ENCODE measurements around the gene SPATS2L. TPM values are rescaled to one million over a fixed set of nuclear protein-coding genes. Genes with fewer than 3 reads are reported as not detected.
A peak's percentile ranks its signal among the peaks of the same experiment; 100 is the strongest.

Gene SPATS2L
- polyA plus RNA-seq, 2 of the 4 experiments (the other 2 are of a cell fraction): 85.2 to 202 TPM

GRCh38 chr2:200411831-200412230, 105.3 kb downstream of the SPATS2L start:
- Histone ChIP-seq H3K4me2 (peak overlapping the region; percentile 15; the same call in 1 of the 3 replicates), H3K4me3 (no peak overlapping the region), H3K9me3 (no peaks in the 10 kb centered on the region), H3K27ac (peak overlapping the region in 1 of 2 experiments; percentile 55; a peak in 3 of 6 replicates), H3K4me1 (peaks cover 54% of the 10 kb centered on the region)
- CTCF ChIA-PET: interaction anchor here (0.7 kb wide), 1 partner anchor 59 kb away, joined by 3 read pairs; no protein-coding TSS in a partner anchor
- TF ChIP-seq POLR2A (IDR thresholded peaks at IDR 0.05; ENCODE audit: low read length): no peak
- TF ChIP-seq FOSB (CRISPR knock-in tag; IDR thresholded peaks at IDR 0.05): no peak
- no peak for TF ChIP-seq ATOH8 (CRISPR knock-in tag; IDR thresholded peaks at IDR 0.05; ENCODE audit: low read depth)
- TF ChIP-seq HOXA7 (CRISPR knock-in tag; IDR thresholded peaks at IDR 0.05): no peak
- TF ChIP-seq EHF (CRISPR knock-in tag; IDR thresholded peaks at IDR 0.05): no peak
- no peak for TF ChIP-seq PBX3 (IDR thresholded peaks at IDR 0.05)
- no peak for TF ChIP-seq NFE2L2 (conservative IDR thresholded peaks at IDR 0.05; ENCODE audit: low read length)
- TF ChIP-seq ZC3H11A (IDR thresholded peaks at IDR 0.05): no peak
- TF ChIP-seq CBX2 (IDR thresholded peaks at IDR 0.05; ENCODE audit: borderline replicate concordance, low read depth): no peak
- no peak for TF ChIP-seq USF2 (IDR thresholded peaks at IDR 0.05)
- no peak for TF ChIP-seq MAZ (IDR thresholded peaks at IDR 0.05; ENCODE audit: borderline replicate concordance, low read depth, low read length)
- ATAC-seq (no peak), FAIRE-seq (no peak), DNase-seq (ENCODE audit: low read depth in 1 of 2, low spot score in 1 of 2) (peak in 1 of 2 experiments; percentile 26)
- POLR2A ChIA-PET: no interaction called here

GRCh38 chr2:200414367-200414766, 107.9 kb downstream of the SPATS2L start:
- FAIRE-seq (no peak), DNase-seq (ENCODE audit: low read depth in 1 of 2, low spot score in 1 of 2) (no peak), ATAC-seq (no peak)
- WGBS (ENCODE audit: missing lambda C conversion rate): 90% methylated on average over 5 of the region's 5 CpGs
- H3K9me3 ChIP-seq: no peaks in the 10 kb centered on the region
- H3K27ac ChIP-seq: no peak overlapping the region
- no peak overlapping the region for H3K4me2 ChIP-seq
- peaks cover 30% of the 10 kb centered on the region for H3K4me1 ChIP-seq
- ChIA-PET POLR2A (interaction anchor here (0.5 kb wide), 1 partner anchor 108 kb away, joined by 3 read pairs; no protein-coding TSS in a partner anchor), CTCF (interaction anchor here (1.1 to 2.5 kb wide), 2 partner anchors 56 to 441 kb away, joined by 3 to 10 read pairs; no protein-coding TSS in a partner anchor)
- H3K4me3 ChIP-seq: no peak overlapping the region
- TF ChIP-seq POLR2AphosphoS2 (conservative IDR thresholded peaks at IDR 0.05; ENCODE audit: low read length) (no peak), JUN (IDR thresholded peaks at IDR 0.05) (no peak), CHD4 (IDR thresholded peaks at IDR 0.05; ENCODE audit: borderline replicate concordance) (no peak), HMGXB4 (CRISPR knock-in tag; IDR thresholded peaks at IDR 0.05; ENCODE audit: borderline replicate concordance) (no peak), MAFK (IDR thresholded peaks at IDR 0.05; ENCODE audit: partially characterized antibody) (no peak), ATOH8 (CRISPR knock-in tag; IDR thresholded peaks at IDR 0.05; ENCODE audit: low read depth) (no peak), KDM5A (IDR thresholded peaks at IDR 0.05) (no peak), CBX2 (IDR thresholded peaks at IDR 0.05; ENCODE audit: borderline replicate concordance, low read depth) (no peak), EP300 (IDR thresholded peaks at IDR 0.05) (no peak), GATA3 (IDR thresholded peaks at IDR 0.05; ENCODE audit: borderline replicate concordance) (no peak), CEBPB (IDR thresholded peaks at IDR 0.05) (no peak), BHLHE40 (IDR thresholded peaks at IDR 0.05; ENCODE audit: low read depth, low read length) (no peak), CTCF (IDR thresholded peaks at IDR 0.05) (no peak), FOXS1 (CRISPR knock-in tag; IDR thresholded peaks at IDR 0.05) (no peak), HOXA7 (CRISPR knock-in tag; IDR thresholded peaks at IDR 0.05) (no peak), PHF8 (IDR thresholded peaks at IDR 0.05; ENCODE audit: borderline replicate concordance, low read depth) (no peak), SMC3 (IDR thresholded peaks at IDR 0.05) (no peak)

All from A549 (cell line).